Measurements from ENCODE around the gene PPP6R1.

PPP6R1 gene

GRCh38 chr19:55181740-55182139 lies 77.1 kb downstream of the PPP6R1 start:
- no peak for DNase-seq (ENCODE audit: low spot score)

All from CD4-positive, alpha-beta T cell treated with Interleukin-15 for 4 hours (primary cell).